Measurements from ENCODE around the gene ZC3H12C. TPM values are rescaled to one million over a fixed set of nuclear protein-coding genes. Genes with fewer than 3 reads are reported as not detected.

Gene ZC3H12C
- total RNA-seq, 4 donors from 2014 or later, result 2.3 to 27.6 (median 18.6) TPM

- Histone ChIP-seq H3K27ac (no peak overlapping the region), H3K36me3 (no peaks in the 10 kb centered on the region), H3K27me3 (no peaks in the 10 kb centered on the region), H3K4me3 (no peak overlapping the region), H3K9me3 (no peaks in the 10 kb centered on the region), H3K4me1 (no peaks in the 10 kb centered on the region)
- no peak for DNase-seq
- intact Hi-C loops (cut with DNase I; ENCODE audit: low total_unique reads), result no loop called here
- TF ChIP-seq POLR2A (IDR thresholded peaks at IDR 0.05), result no peak
- TF ChIP-seq CTCF (IDR thresholded peaks at IDR 0.05), result no peak
Observed at GRCh38 chr11:110097459-110098012, 4.3 kb downstream of the ZC3H12C start.

GRCh38 chr11:110098645-110099044 lies 5.5 kb downstream of the ZC3H12C start:
- Histone ChIP-seq H3K4me1 (no peaks in the 10 kb centered on the region), H3K9me3 (no peaks in the 10 kb centered on the region), H3K36me3 (no peaks in the 10 kb centered on the region), H3K4me3 (no peak overlapping the region), H3K27ac (no peak overlapping the region), H3K27me3 (no peaks in the 10 kb centered on the region)
- TF ChIP-seq POLR2A (IDR thresholded peaks at IDR 0.05) (no peak), CTCF (IDR thresholded peaks at IDR 0.05) (no peak)
- intact Hi-C loops (cut with DNase I; ENCODE audit: low total_unique reads), result no loop called here
- DNase-seq, result no peak

GRCh38 chr11:110100476-110101240 lies 7.5 kb downstream of the ZC3H12C start:
- TF ChIP-seq POLR2A (IDR thresholded peaks at IDR 0.05), result no peak
- no peak for TF ChIP-seq CTCF (IDR thresholded peaks at IDR 0.05)
- Histone ChIP-seq H3K4me3 (no peak overlapping the region), H3K4me1 (no peaks in the 10 kb centered on the region), H3K27me3 (no peaks in the 10 kb centered on the region), H3K36me3 (no peaks in the 10 kb centered on the region), H3K27ac (no peak overlapping the region), H3K9me3 (no peaks in the 10 kb centered on the region)
- intact Hi-C loops (cut with DNase I; ENCODE audit: low total_unique reads), result no loop called here
- no peak for DNase-seq

GRCh38 chr11:110106713-110107274 lies 13.6 kb downstream of the ZC3H12C start:
- H3K27ac ChIP-seq, result no peak overlapping the region
- no peak for DNase-seq
- H3K4me3 ChIP-seq, result no peak overlapping the region
- intact Hi-C loops (cut with DNase I; ENCODE audit: low total_unique reads), result no loop called here
- H3K9me3 ChIP-seq, result no peaks in the 10 kb centered on the region
- H3K36me3 ChIP-seq, result no peaks in the 10 kb centered on the region
- no peaks in the 10 kb centered on the region for H3K27me3 ChIP-seq
- no peaks in the 10 kb centered on the region for H3K4me1 ChIP-seq
- TF ChIP-seq POLR2A (IDR thresholded peaks at IDR 0.05) (no peak), CTCF (IDR thresholded peaks at IDR 0.05) (no peak)

- TF ChIP-seq POLR2A (IDR thresholded peaks at IDR 0.05) (no peak), CTCF (IDR thresholded peaks at IDR 0.05) (no peak)
- H3K36me3 ChIP-seq, result no peaks in the 10 kb centered on the region
- H3K4me3 ChIP-seq, result no peak overlapping the region
- no peak for DNase-seq
- intact Hi-C loops (cut with DNase I; ENCODE audit: low total_unique reads), result no loop called here
- H3K27me3 ChIP-seq, result no peaks in the 10 kb centered on the region
- H3K27ac ChIP-seq, result no peak overlapping the region
- no peaks in the 10 kb centered on the region for H3K4me1 ChIP-seq
- H3K9me3 ChIP-seq, result no peaks in the 10 kb centered on the region
Observed at GRCh38 chr11:110110854-110111253, 17.7 kb downstream of the ZC3H12C start.
